HEK293 (cell line): ENCODE results near the gene CTIF.

Source experiments
- CTCF ChIA-PET: fragments of 350-600 bp; formaldehyde crosslinking; extraction: SDS; loops from one replicate; lab custom pipeline; 2021; ENCODE audit warnings: antibody characterized with exemption; lab: Yijun Ruan, JAX
- POLR2A ChIA-PET: fragments of 300-600 bp; formaldehyde crosslinking; extraction: SDS; loops from one replicate; lab custom pipeline; 2020; ENCODE audit warnings: antibody characterized with exemption, inconsistent platforms; lab: Yijun Ruan, JAX
- H3K27ac ChIP-seq: fragments of 200-500 bp; sonication (Bioruptor generic); 2 replicates; pipeline ENCODE4 v1.5.1; 2014; ENCODE audit warnings: low read depth, low read length, control low read depth, inconsistent platforms; ENCODE audit errors: extremely low read depth
- H3K36me3 ChIP-seq, 2 experiments: fragments of 200-500 bp in 1 of 2; sonication (Bioruptor generic) in 1 of 2; 1 replicate in 1 of 2; 2 replicates in 1 of 2; pipeline ENCODE4 v1.5.1; 2014 to 2017; ENCODE audit warnings: inconsistent platforms in 2 of 2, low read length in 2 of 2; ENCODE audit not compliant: control insufficient read depth in 2 of 2, insufficient read depth in 1 of 2
- H3K4me1 ChIP-seq: fragments of 200-500 bp; sonication (Bioruptor generic); 2 replicates; pipeline ENCODE4 v1.5.1; 2014; ENCODE audit warnings: mild to moderate bottlenecking, low read length, inconsistent platforms; ENCODE audit not compliant: control insufficient read depth, insufficient read depth
- H3K4me3 ChIP-seq: 2 replicates; pipeline ENCODE4 v1.5.1; 2011; ENCODE audit warnings: low read depth, mild to moderate bottlenecking, control low read depth, low read length, moderate library complexity
- H3K9me3 ChIP-seq: fragments of 200-500 bp; sonication (Bioruptor generic); 2 replicates; pipeline ENCODE4 v1.5.1; 2014; ENCODE audit warnings: low read depth, low read length, inconsistent platforms; ENCODE audit not compliant: control insufficient read depth, insufficient read depth
- EGR2 ChIP-seq: fragments of 450-650 bp; formaldehyde crosslinking; IDR thresholded peaks from 2 replicates; pipeline ENCODE4 v1.5.1; 2016; ENCODE audit warnings: low read depth, missing biosample characterization, missing genetic modification characterization
- FEZF1 ChIP-seq: fragments of 450-650 bp; formaldehyde crosslinking; IDR thresholded peaks from 2 replicates; pipeline ENCODE4 v1.5.1; 2016; ENCODE audit warnings: missing biosample characterization, missing genetic modification characterization
- GLI2 ChIP-seq: fragments of 450-650 bp; formaldehyde crosslinking; IDR thresholded peaks from 2 replicates; pipeline ENCODE4; 2017; ENCODE audit warnings: missing biosample characterization, missing genetic modification characterization, low read depth, borderline replicate concordance
- KLF10 ChIP-seq: fragments of 450-650 bp; IDR thresholded peaks from 2 replicates; pipeline ENCODE4 v1.5.1; 2018; ENCODE audit warnings: missing biosample characterization, mild to moderate bottlenecking, missing genetic modification characterization
- KLF9 ChIP-seq: fragments of 450-650 bp; formaldehyde crosslinking; IDR thresholded peaks from 2 replicates; pipeline ENCODE4 v1.5.1; 2016; ENCODE audit warnings: missing biosample characterization, missing genetic modification characterization, low read depth
- MEIS1 ChIP-seq: sonication (generic); formaldehyde crosslinking; IDR thresholded peaks from 2 replicates; pipeline ENCODE4 v1.8.1; 2022; ENCODE audit warnings: missing genetic modification reagents, mild to moderate bottlenecking, borderline replicate concordance
- OSR2 ChIP-seq: fragments of 450-650 bp; formaldehyde crosslinking; IDR thresholded peaks from 2 replicates; pipeline ENCODE4 v1.5.1; 2016; ENCODE audit warnings: missing biosample characterization, missing genetic modification characterization
- TRIM28 ChIP-seq: IDR thresholded peaks from 2 replicates; pipeline ENCODE4 v1.6.1; 2011; ENCODE audit warnings: low read length, control low read depth, borderline replicate concordance
- YY2 ChIP-seq: fragments of 450-650 bp; formaldehyde crosslinking; IDR thresholded peaks from 2 replicates; pipeline ENCODE4 v1.5.1; 2016; ENCODE audit warnings: missing biosample characterization, missing genetic modification characterization
- ZBTB21 ChIP-seq: fragments of 450-650 bp; formaldehyde crosslinking; IDR thresholded peaks from 2 replicates; pipeline ENCODE4 v1.5.1; 2017; ENCODE audit warnings: missing biosample characterization, missing genetic modification characterization
- ZFHX2 ChIP-seq: fragments of 450-650 bp; formaldehyde crosslinking; conservative IDR thresholded peaks from 2 replicates; pipeline ENCODE4 v1.5.1; 2016; ENCODE audit warnings: missing biosample characterization, missing genetic modification characterization
- ZNF138 ChIP-seq: fragments of 450-650 bp; formaldehyde crosslinking; IDR thresholded peaks from 2 replicates; pipeline ENCODE4 v1.5.1; 2016; ENCODE audit warnings: missing biosample characterization, missing genetic modification characterization, borderline replicate concordance
- ZNF155 ChIP-seq: fragments of 450-650 bp; formaldehyde crosslinking; IDR thresholded peaks from 2 replicates; pipeline ENCODE4 v1.5.1; 2016; ENCODE audit warnings: missing biosample characterization, missing genetic modification characterization
- ZNF174 ChIP-seq: fragments of 450-650 bp; formaldehyde crosslinking; IDR thresholded peaks from 2 replicates; pipeline ENCODE4 v1.5.0; 2017; ENCODE audit warnings: missing biosample characterization, mild to moderate bottlenecking, missing genetic modification characterization
- ZNF184 ChIP-seq: fragments of 450-650 bp; IDR thresholded peaks from 2 replicates; pipeline ENCODE4 v1.5.1; 2018; ENCODE audit warnings: missing biosample characterization, mild to moderate bottlenecking, missing genetic modification characterization
- ZNF221 ChIP-seq: fragments of 450-650 bp; formaldehyde crosslinking; IDR thresholded peaks from 2 replicates; pipeline ENCODE4 v1.5.1; 2017; ENCODE audit warnings: missing biosample characterization, missing genetic modification characterization, borderline replicate concordance
- ZNF248 ChIP-seq: fragments of 450-650 bp; formaldehyde crosslinking; IDR thresholded peaks from 2 replicates; pipeline ENCODE4 v1.5.1; 2017; ENCODE audit warnings: missing biosample characterization, missing genetic modification characterization
- ZNF324 ChIP-seq: fragments of 450-650 bp; formaldehyde crosslinking; IDR thresholded peaks from 2 replicates; pipeline ENCODE4 v1.5.1; 2016; ENCODE audit warnings: missing biosample characterization, missing genetic modification characterization
- ZNF335 ChIP-seq: fragments of 450-650 bp; formaldehyde crosslinking; conservative IDR thresholded peaks from 2 replicates; pipeline ENCODE4 v1.5.1; 2016; ENCODE audit warnings: missing biosample characterization, missing genetic modification characterization
- ZNF366 ChIP-seq: fragments of 450-650 bp; formaldehyde crosslinking; conservative IDR thresholded peaks from 2 replicates; pipeline ENCODE4 v1.5.1; 2016; ENCODE audit warnings: missing biosample characterization, missing genetic modification characterization
- ZNF394 ChIP-seq: fragments of 450-650 bp; formaldehyde crosslinking; IDR thresholded peaks from 2 replicates; pipeline ENCODE4 v1.5.1; 2016; ENCODE audit warnings: missing biosample characterization, missing genetic modification characterization, mild to moderate bottlenecking, moderate library complexity, borderline replicate concordance
- ZNF416 ChIP-seq: fragments of 450-650 bp; formaldehyde crosslinking; IDR thresholded peaks from 2 replicates; pipeline ENCODE4 v1.5.1; 2016; ENCODE audit warnings: missing biosample characterization, missing genetic modification characterization
- ZNF530 ChIP-seq: fragments of 450-650 bp; formaldehyde crosslinking; IDR thresholded peaks from 2 replicates; pipeline ENCODE4 v1.5.1; 2016; ENCODE audit warnings: low read depth, missing biosample characterization, missing genetic modification characterization
- ZNF548 ChIP-seq: fragments of 450-650 bp; formaldehyde crosslinking; IDR thresholded peaks from 2 replicates; pipeline ENCODE4 v1.5.1; 2016; ENCODE audit warnings: missing biosample characterization, missing genetic modification characterization
- ZNF561 ChIP-seq: fragments of 450-650 bp; IDR thresholded peaks from 2 replicates; pipeline ENCODE4 v1.5.1; 2018; ENCODE audit warnings: missing biosample characterization, missing genetic modification characterization, borderline replicate concordance
- ZNF600 ChIP-seq: fragments of 450-650 bp; formaldehyde crosslinking; IDR thresholded peaks from 2 replicates; pipeline ENCODE4 v1.5.1; 2016; ENCODE audit warnings: missing biosample characterization, missing genetic modification characterization
- ZNF664 ChIP-seq: fragments of 450-650 bp; formaldehyde crosslinking; IDR thresholded peaks from 2 replicates; pipeline ENCODE4 v1.5.1; 2016; ENCODE audit warnings: missing biosample characterization, missing genetic modification characterization
- ZNF843 ChIP-seq: fragments of 450-650 bp; formaldehyde crosslinking; IDR thresholded peaks from 2 replicates; pipeline ENCODE4 v1.5.1; 2016; ENCODE audit warnings: missing biosample characterization, missing genetic modification characterization
- TF ChIP-seq, protein P1 (sequence below): fragments of 450-650 bp; formaldehyde crosslinking; IDR thresholded peaks from 2 replicates; pipeline ENCODE4 v1.5.1; 2016; ENCODE audit warnings: missing biosample characterization, missing genetic modification characterization
- TF ChIP-seq, protein P2 (sequence below): fragments of 450-650 bp; formaldehyde crosslinking; IDR thresholded peaks from 2 replicates; pipeline ENCODE4 v1.5.1; 2016; ENCODE audit warnings: missing biosample characterization, missing genetic modification characterization
- TF ChIP-seq, protein P3 (sequence below): fragments of 450-650 bp; formaldehyde crosslinking; IDR thresholded peaks from 2 replicates; pipeline ENCODE4 v1.5.1; 2017; ENCODE audit warnings: missing biosample characterization, missing genetic modification characterization
- TF ChIP-seq, protein P4 (sequence below): fragments of 450-650 bp; IDR thresholded peaks from 2 replicates; pipeline ENCODE4 v1.5.1; 2018; ENCODE audit warnings: missing biosample characterization, mild to moderate bottlenecking, missing genetic modification characterization

Gene CTIF

DNA sequence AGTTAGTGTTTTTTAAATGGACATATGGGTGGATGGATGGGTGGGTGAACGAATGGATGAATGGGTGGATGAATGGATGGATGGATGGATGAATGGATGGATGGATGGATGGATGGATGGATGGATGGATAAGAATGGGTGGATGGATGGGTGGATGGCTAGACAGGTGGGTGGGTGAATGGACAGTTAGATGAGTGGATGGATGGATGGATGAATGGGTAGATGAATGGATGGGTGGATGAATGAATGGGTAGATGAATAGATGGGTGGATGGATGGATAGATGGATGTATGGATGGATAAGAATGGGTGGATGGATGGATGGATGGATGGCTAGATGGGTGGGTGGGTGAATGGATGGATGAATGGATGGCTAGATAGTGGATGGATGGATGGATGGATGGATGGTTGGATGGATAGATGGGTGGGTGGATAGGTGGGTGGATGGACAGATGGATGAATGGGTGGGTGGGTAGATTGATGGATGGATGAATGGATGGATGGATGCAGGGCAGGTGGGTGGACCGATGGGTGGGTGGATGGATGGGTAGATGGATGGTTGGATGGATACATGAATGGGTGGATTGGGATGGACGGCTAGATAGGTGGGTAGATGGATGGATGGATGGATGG, 64.0 kb downstream of the CTIF start (continued):
- TF ChIP-seq ZNF324 (no peak), KLF10 (tag by site-specific recombination) (no peak), ZNF366 (tag by site-specific recombination) (peak; percentile 100), ZNF248 (tag by site-specific recombination) (peak; percentile 43; the same call in 1 of the 2 replicates), ZBTB21 (no peak), GLI2 (no peak), ZNF600 (no peak), ZFHX2 (peak; percentile 79), ZNF155 (tag by site-specific recombination) (no peak), ZNF416 (tag by site-specific recombination) (no peak; the same call in 1 of the 2 replicates), EGR2 (tag by site-specific recombination) (peak; percentile 89), ZNF394 (tag by site-specific recombination) (no peak), ZNF530 (no peak), OSR2 (no peak), YY2 (tag by site-specific recombination) (no peak), ZNF335 (tag by site-specific recombination) (no peak), ZNF138 (tag by site-specific recombination) (no peak)
- TF ChIP-seq, protein P1, sequence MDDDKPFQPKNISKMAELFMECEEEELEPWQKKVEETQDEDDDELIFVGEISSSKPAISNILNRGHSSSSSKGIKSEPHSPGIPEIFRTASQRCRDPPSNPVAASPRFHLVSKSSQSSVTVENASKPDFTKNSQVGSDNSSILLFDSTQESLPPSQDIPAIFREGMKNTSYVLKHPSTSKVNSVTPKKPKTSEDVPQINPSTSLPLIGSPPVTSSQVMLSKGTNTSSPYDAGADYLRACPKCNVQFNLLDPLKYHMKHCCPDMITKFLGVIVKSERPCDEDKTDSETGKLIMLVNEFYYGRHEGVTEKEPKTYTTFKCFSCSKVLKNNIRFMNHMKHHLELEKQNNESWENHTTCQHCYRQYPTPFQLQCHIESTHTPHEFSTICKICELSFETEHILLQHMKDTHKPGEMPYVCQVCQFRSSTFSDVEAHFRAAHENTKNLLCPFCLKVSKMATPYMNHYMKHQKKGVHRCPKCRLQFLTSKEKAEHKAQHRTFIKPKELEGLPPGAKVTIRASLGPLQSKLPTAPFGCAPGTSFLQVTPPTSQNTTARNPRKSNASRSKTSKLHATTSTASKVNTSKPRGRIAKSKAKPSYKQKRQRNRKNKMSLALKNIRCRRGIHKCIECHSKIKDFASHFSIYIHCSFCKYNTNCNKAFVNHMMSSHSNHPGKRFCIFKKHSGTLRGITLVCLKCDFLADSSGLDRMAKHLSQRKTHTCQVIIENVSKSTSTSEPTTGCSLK = 0 out of 2 replicates have a peak, but pooled peaks have one; percentile 27
- TF ChIP-seq, protein P2, sequence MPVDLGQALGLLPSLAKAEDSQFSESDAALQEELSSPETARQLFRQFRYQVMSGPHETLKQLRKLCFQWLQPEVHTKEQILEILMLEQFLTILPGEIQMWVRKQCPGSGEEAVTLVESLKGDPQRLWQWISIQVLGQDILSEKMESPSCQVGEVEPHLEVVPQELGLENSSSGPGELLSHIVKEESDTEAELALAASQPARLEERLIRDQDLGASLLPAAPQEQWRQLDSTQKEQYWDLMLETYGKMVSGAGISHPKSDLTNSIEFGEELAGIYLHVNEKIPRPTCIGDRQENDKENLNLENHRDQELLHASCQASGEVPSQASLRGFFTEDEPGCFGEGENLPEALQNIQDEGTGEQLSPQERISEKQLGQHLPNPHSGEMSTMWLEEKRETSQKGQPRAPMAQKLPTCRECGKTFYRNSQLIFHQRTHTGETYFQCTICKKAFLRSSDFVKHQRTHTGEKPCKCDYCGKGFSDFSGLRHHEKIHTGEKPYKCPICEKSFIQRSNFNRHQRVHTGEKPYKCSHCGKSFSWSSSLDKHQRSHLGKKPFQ (tag by site-specific recombination) = no peak
- TF ChIP-seq, protein P3, sequence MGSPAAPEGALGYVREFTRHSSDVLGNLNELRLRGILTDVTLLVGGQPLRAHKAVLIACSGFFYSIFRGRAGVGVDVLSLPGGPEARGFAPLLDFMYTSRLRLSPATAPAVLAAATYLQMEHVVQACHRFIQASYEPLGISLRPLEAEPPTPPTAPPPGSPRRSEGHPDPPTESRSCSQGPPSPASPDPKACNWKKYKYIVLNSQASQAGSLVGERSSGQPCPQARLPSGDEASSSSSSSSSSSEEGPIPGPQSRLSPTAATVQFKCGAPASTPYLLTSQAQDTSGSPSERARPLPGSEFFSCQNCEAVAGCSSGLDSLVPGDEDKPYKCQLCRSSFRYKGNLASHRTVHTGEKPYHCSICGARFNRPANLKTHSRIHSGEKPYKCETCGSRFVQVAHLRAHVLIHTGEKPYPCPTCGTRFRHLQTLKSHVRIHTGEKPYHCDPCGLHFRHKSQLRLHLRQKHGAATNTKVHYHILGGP (tag by site-specific recombination) = 0 out of 2 replicates have a peak, but pooled peaks have one; percentile 2
- TF ChIP-seq, all 188 proteins: peak for 13

DNA sequence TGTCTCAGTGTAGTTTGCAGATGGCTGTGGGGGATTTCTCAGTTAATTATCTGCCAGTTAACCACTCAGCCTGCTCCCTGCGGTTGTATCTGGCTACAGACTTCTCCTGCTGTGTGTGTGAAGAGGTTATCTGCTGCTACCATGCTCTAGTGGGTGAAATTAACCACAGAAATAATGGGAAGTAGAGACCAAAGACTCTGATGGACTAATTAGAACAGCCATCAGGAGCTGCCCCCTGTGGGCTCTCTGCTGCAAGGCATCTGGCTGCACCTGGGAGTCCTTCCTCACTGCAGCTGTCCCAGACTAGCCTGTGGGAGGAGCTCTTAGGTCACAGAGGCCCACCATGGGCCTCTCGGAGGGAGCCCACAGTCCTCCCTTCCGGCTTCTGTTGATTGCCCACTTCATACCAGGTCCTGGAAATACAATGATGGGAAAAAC, 66.6 kb downstream of the CTIF start:
- ChIA-PET CTCF (interaction anchor here (0.8 to 4.6 kb wide), 11 partner anchors 8 to 133 kb away, joined by 3 to 44 read pairs (median 6); no protein-coding TSS in a partner anchor), POLR2A (interaction anchor here (1.4 kb wide), 1 partner anchor 66 kb away, joined by 3 read pairs; the partner anchor contains the start of gene CTIF)
- Histone ChIP-seq H3K27ac (no peak overlapping the region), H3K4me1 (no peaks in the 10 kb centered on the region; the same call in 1 of the 2 replicates), H3K4me3 (no peak overlapping the region), H3K9me3 (no peaks in the 10 kb centered on the region), H3K36me3 (no peaks in the 10 kb centered on the region; a peak in 1 of 3 replicates)
- 0 out of 2 replicates have a peak, but pooled peaks have one; percentile 47 for TF ChIP-seq ZNF561 (tag by site-specific recombination)
- TF ChIP-seq ZNF174 = no peak
- TF ChIP-seq, protein P4, sequence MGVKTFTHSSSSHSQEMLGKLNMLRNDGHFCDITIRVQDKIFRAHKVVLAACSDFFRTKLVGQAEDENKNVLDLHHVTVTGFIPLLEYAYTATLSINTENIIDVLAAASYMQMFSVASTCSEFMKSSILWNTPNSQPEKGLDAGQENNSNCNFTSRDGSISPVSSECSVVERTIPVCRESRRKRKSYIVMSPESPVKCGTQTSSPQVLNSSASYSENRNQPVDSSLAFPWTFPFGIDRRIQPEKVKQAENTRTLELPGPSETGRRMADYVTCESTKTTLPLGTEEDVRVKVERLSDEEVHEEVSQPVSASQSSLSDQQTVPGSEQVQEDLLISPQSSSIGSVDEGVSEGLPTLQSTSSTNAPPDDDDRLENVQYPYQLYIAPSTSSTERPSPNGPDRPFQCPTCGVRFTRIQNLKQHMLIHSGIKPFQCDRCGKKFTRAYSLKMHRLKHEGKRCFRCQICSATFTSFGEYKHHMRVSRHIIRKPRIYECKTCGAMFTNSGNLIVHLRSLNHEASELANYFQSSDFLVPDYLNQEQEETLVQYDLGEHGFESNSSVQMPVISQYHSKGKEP = peak; percentile 64
- no peak for TF ChIP-seq ZNF221 (tag by site-specific recombination)
- TF ChIP-seq MEIS1 (CRISPR knock-in tag) = no peak
- no peak for TF ChIP-seq ZNF184 (tag by site-specific recombination)
- no peak for TF ChIP-seq ZNF664 (tag by site-specific recombination)
- no peak for TF ChIP-seq ZNF843 (tag by site-specific recombination)
- TF ChIP-seq TRIM28 = no peak
- TF ChIP-seq ZNF366 (tag by site-specific recombination) = no peak
- TF ChIP-seq KLF9 (tag by site-specific recombination) = no peak
- TF ChIP-seq FEZF1 = peak; percentile 43; the same call in 1 of the 2 replicates
- TF ChIP-seq ZNF548 (tag by site-specific recombination) = no peak
